ENCODE results near the gene PHKA2. TPM values are rescaled to one million over a fixed set of nuclear protein-coding genes. Genes with fewer than 3 reads are reported as not detected.

PHKA2 gene
- total RNA-seq, 1 experiment from 2014 or later, result 18.1 TPM

DNA sequence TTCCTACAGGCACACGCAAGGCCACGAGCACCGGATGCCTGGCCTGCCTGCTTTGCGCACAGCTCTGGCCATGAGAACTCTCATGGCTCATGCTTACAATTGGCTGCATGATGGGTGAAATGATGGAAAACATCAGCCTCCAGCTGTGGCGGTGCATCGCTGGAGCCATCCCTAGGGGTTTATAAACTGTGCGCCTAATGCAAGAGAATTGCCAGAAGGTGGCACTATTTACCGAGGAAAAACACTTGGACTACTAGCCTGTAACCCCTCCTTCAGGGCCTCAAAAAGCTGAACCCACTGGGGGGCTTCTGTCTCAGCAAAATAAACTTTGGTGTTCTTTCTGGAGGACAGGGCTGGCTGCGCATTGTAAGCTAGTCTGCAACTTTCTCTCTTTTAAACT lies 51.9 kb downstream of the PHKA2 start:
- Mint-ChIP-seq H3K4me1 (ENCODE audit: insufficient read depth, unreplicated experiment) (no peaks in the 10 kb centered on the region), H3K9me3 (ENCODE audit: unreplicated experiment) (no peaks in the 10 kb centered on the region), H3K4me3 (ENCODE audit: unreplicated experiment) (no peak overlapping the region), H3K27me3 (ENCODE audit: insufficient read depth, unreplicated experiment) (no peaks in the 10 kb centered on the region), H3K36me3 (ENCODE audit: insufficient read depth, unreplicated experiment) (peaks cover 30% of the 10 kb centered on the region), H3K27ac (ENCODE audit: low read depth, unreplicated experiment) (no peak overlapping the region)
- CTCF ChIA-PET, result interaction anchor here (0.5 to 1.0 kb wide), 4 partner anchors 9 to 400 kb away, joined by 3 to 4 read pairs (median 4); no protein-coding TSS in a partner anchor
- BruUV-seq (replicated peaks), result no TSS peak
- TF ChIP-seq, protein P1, sequence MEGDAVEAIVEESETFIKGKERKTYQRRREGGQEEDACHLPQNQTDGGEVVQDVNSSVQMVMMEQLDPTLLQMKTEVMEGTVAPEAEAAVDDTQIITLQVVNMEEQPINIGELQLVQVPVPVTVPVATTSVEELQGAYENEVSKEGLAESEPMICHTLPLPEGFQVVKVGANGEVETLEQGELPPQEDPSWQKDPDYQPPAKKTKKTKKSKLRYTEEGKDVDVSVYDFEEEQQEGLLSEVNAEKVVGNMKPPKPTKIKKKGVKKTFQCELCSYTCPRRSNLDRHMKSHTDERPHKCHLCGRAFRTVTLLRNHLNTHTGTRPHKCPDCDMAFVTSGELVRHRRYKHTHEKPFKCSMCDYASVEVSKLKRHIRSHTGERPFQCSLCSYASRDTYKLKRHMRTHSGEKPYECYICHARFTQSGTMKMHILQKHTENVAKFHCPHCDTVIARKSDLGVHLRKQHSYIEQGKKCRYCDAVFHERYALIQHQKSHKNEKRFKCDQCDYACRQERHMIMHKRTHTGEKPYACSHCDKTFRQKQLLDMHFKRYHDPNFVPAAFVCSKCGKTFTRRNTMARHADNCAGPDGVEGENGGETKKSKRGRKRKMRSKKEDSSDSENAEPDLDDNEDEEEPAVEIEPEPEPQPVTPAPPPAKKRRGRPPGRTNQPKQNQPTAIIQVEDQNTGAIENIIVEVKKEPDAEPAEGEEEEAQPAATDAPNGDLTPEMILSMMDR (IDR thresholded peaks at IDR 0.05; ENCODE audit: unreplicated experiment), result peak; percentile 28
- peak; percentile 24 for DNase-seq (ENCODE audit: unreplicated experiment)
- intact Hi-C loops (cut with micrococcal nuclease), result loop anchor here (1.0 kb wide), 1 partner anchor 402 kb away; no protein-coding TSS in a partner anchor
- POLR2A ChIA-PET, result no interaction called here

DNA sequence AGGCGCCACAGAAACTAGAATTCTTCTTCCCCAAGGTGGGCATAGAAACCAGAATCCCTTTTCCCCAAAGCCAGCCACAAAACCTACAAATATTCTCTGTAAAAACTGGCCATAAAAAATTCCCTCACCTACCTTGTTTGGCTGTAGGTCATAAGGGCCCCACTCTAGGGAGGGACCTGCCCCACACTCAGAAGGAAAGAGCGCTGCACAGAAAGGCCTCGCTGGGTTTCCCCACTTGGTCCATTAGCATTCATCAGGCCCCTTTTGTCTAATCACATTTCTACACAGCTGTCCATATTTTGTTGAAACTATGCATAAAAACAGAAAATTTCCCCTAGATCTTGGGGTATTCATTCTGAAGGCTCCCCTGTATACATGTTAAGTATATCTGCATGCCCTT lies 54.1 kb downstream of the PHKA2 start:
- Mint-ChIP-seq H3K27ac (ENCODE audit: low read depth, unreplicated experiment) (no peak overlapping the region), H3K9me3 (ENCODE audit: unreplicated experiment) (no peaks in the 10 kb centered on the region), H3K36me3 (ENCODE audit: insufficient read depth, unreplicated experiment) (peaks cover 29% of the 10 kb centered on the region), H3K4me3 (ENCODE audit: unreplicated experiment) (no peak overlapping the region), H3K27me3 (ENCODE audit: insufficient read depth, unreplicated experiment) (no peaks in the 10 kb centered on the region), H3K4me1 (ENCODE audit: insufficient read depth, unreplicated experiment) (no peaks in the 10 kb centered on the region)
- ChIA-PET POLR2A (no interaction called here), CTCF (interaction anchor here (0.6 kb wide), 1 partner anchor 543 kb away, joined by 3 read pairs; no protein-coding TSS in a partner anchor)
- DNase-seq (ENCODE audit: unreplicated experiment), result no peak
- intact Hi-C loops (cut with micrococcal nuclease), result no loop called here
- BruUV-seq (replicated peaks), result no TSS peak
- TF ChIP-seq, protein P1 (IDR thresholded peaks at IDR 0.05; ENCODE audit: unreplicated experiment), result no peak

DNA sequence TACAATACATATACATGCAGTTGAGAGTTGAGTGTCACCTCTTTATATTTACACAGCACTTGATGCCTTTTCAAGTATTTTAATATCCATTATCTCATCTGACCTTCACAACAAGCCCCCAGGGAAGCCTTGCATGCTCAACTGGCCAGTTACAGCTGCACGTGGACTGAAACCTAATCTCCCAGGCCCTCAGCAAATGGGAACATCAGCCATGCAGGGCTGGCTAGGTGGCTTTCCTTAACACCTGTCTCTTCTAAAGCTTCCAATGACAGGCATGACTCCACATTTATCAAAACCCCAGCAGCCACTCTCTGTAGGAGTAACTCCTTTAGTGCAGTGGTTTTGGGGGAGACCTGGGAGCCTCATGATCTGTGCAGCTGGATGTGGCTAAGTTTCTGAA lies 56.4 kb downstream of the PHKA2 start:
- no peaks in the 10 kb centered on the region for H3K9me3 Mint-ChIP-seq (ENCODE audit: unreplicated experiment)
- intact Hi-C loops (cut with micrococcal nuclease), result no loop called here
- no TSS peak for BruUV-seq (replicated peaks)
- no peak overlapping the region for H3K4me3 Mint-ChIP-seq (ENCODE audit: unreplicated experiment)
- CTCF ChIA-PET, result interaction anchor here (0.6 kb wide), 1 partner anchor 508 kb away, joined by 11 read pairs; no protein-coding TSS in a partner anchor
- POLR2A ChIA-PET, result no interaction called here
- DNase-seq (ENCODE audit: unreplicated experiment), result no peak
- H3K27me3 Mint-ChIP-seq (ENCODE audit: insufficient read depth, unreplicated experiment), result no peaks in the 10 kb centered on the region
- no peak overlapping the region for H3K27ac Mint-ChIP-seq (ENCODE audit: low read depth, unreplicated experiment)
- TF ChIP-seq, protein P1 (IDR thresholded peaks at IDR 0.05; ENCODE audit: unreplicated experiment), result no peak
- H3K36me3 Mint-ChIP-seq (ENCODE audit: insufficient read depth, unreplicated experiment), result peaks cover 30% of the 10 kb centered on the region
- H3K4me1 Mint-ChIP-seq (ENCODE audit: insufficient read depth, unreplicated experiment), result no peaks in the 10 kb centered on the region

DNA sequence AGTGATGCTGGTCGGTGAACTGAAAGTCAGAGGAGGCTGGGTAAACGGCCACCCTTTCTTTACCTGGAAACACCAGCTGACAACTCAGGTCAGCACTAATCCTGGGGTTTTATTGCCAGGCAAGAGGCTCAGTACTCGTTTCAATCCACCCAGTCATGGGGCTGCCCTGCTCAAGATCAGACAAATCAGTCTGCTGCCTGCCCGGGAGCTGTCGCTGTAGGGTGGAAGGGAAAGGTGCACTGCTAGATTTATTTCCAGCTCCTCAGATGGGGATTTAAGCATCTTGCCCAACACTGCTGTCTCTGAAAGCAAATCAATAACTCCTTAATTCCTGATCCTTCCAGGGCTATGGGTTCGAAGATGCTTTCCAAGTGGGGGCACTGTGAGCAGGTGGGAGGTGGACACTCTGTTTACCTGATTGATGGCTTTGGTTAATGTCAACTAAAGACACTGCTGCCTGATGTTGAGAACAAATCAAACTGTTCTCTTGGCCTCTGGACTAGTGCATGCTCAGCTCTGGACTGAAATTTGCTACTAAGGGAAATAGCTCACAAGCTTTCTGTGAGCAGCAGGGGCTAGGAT lies 59.3 kb downstream of the PHKA2 start:
- Mint-ChIP-seq H3K27me3 (ENCODE audit: insufficient read depth, unreplicated experiment) (no peaks in the 10 kb centered on the region), H3K27ac (ENCODE audit: low read depth, unreplicated experiment) (no peak overlapping the region), H3K4me1 (ENCODE audit: insufficient read depth, unreplicated experiment) (no peaks in the 10 kb centered on the region), H3K9me3 (ENCODE audit: unreplicated experiment) (no peaks in the 10 kb centered on the region), H3K36me3 (ENCODE audit: insufficient read depth, unreplicated experiment) (peaks cover 26% of the 10 kb centered on the region), H3K4me3 (ENCODE audit: unreplicated experiment) (no peak overlapping the region)
- DNase-seq (ENCODE audit: unreplicated experiment), result no peak
- TF ChIP-seq, protein P1 (IDR thresholded peaks at IDR 0.05; ENCODE audit: unreplicated experiment), result no peak
- CTCF ChIA-PET, result interaction anchor here (0.6 kb wide), 1 partner anchor 53 kb away, joined by 3 read pairs; no protein-coding TSS in a partner anchor
- intact Hi-C loops (cut with micrococcal nuclease), result no loop called here
- no TSS peak for BruUV-seq (replicated peaks)
- POLR2A ChIA-PET, result interaction anchor here (0.8 kb wide), 1 partner anchor 24 kb away, joined by 4 read pairs; no protein-coding TSS in a partner anchor
